ENCODE results near the gene CHRNB2. TPM values are rescaled to one million over a fixed set of nuclear protein-coding genes. Genes with fewer than 3 reads are reported as not detected.

The CHRNB2 gene
- total RNA-seq, 1 donor from 2014 or later = 0.11 TPM

DNA sequence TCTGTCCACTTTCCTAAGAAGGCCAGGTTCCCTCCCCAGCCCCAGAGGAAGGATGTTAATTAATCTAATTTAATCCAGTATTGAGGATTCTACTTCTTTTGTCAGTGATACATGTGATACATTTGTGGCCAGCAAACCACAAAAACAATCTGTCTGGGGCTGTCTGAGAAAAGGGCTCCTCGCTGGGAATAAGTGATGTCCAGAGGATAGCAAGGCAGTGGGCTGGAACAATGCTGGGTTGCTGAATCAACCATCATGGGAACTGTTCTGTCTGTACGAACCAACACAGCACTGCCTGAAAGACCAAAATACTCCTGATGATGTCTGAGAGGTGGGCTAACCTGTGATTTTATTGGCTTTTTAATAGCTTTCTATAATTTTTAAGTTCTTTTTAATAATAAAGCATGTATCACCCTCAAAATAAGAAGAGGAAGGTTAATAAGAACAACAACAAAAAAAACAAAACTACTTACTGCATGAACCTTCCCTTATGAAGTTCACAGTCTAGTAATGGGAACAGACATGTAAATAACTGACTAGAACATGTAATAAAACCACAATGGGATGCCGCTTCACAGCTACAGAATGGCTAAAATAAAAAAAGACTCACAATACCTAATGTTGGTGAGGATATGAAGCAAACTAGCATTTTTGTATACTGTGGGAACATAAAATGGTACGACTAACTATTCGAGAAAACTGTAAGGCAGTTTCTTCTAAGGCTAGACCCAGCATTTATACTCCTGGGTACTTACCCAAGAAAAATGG is 51.8 kb downstream of the CHRNB2 start:
- Histone ChIP-seq H4K20me1 (ENCODE audit: low read depth) (peaks cover 69% of the 10 kb centered on the region), H3K79me2 (ENCODE audit: low read depth) (peaks cover 100% of the 10 kb centered on the region), H3F3A (ENCODE audit: low read depth) (no peaks in the 10 kb centered on the region)

DNA sequence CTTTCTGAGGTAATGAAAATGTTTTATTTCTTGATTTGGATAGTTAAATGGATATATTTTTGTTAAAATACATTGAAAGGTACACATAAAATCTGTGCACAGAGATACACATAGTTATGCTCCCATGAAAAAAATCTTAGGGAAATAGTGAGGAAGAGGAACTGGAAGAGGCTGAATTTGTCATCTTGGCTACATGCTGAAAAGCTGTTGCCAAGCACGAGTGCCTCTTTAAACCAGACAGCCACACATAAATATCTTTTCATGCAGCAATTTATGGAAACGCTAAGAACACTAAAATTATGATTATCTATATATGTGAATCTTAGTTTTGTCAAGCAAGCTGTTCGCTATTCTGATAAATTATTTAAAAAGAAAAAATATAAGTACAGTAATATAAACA is 53.2 kb downstream of the CHRNB2 start:
- Histone ChIP-seq H3K27me3 (no peaks in the 10 kb centered on the region), H4K20me1 (ENCODE audit: low read depth) (peaks cover 68% of the 10 kb centered on the region), H3F3A (ENCODE audit: low read depth) (no peaks in the 10 kb centered on the region), H3K79me2 (ENCODE audit: low read depth) (peaks cover 100% of the 10 kb centered on the region), H3K4me3 (no peak overlapping the region), H3K27ac (no peak overlapping the region), H3K9me3 (ENCODE audit: low read depth) (no peaks in the 10 kb centered on the region), H3K9ac (no peak overlapping the region), H2AFZ (replicated peaks) (no peak overlapping the region), H3K4me1 (no peaks in the 10 kb centered on the region), H3K36me3 (no peaks in the 10 kb centered on the region), H3K4me2 (no peak overlapping the region)
- TF ChIP-seq, protein P1, sequence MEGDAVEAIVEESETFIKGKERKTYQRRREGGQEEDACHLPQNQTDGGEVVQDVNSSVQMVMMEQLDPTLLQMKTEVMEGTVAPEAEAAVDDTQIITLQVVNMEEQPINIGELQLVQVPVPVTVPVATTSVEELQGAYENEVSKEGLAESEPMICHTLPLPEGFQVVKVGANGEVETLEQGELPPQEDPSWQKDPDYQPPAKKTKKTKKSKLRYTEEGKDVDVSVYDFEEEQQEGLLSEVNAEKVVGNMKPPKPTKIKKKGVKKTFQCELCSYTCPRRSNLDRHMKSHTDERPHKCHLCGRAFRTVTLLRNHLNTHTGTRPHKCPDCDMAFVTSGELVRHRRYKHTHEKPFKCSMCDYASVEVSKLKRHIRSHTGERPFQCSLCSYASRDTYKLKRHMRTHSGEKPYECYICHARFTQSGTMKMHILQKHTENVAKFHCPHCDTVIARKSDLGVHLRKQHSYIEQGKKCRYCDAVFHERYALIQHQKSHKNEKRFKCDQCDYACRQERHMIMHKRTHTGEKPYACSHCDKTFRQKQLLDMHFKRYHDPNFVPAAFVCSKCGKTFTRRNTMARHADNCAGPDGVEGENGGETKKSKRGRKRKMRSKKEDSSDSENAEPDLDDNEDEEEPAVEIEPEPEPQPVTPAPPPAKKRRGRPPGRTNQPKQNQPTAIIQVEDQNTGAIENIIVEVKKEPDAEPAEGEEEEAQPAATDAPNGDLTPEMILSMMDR (IDR thresholded peaks at IDR 0.05) = no peak
- no peak for TF ChIP-seq EZH2 (IDR thresholded peaks at IDR 0.05)
- no peak for TF ChIP-seq EZH2phosphoT487 (IDR thresholded peaks at IDR 0.05)
- H3K27ac Mint-ChIP-seq = no peak overlapping the region
- no peaks in the 10 kb centered on the region for H3K27me3 Mint-ChIP-seq (ENCODE audit: insufficient read depth, low read depth)
- H3K4me3 Mint-ChIP-seq = no peak overlapping the region
- H3K36me3 Mint-ChIP-seq = peaks cover 3% of the 10 kb centered on the region
- no peak for DNase-seq (ENCODE audit: low spot score)
- H3K9me3 Mint-ChIP-seq = no peaks in the 10 kb centered on the region
- H3K4me1 Mint-ChIP-seq = peaks cover 11% of the 10 kb centered on the region

More for the DNA sequence above, 51.8 kb downstream of the CHRNB2 start:
- no peaks in the 10 kb centered on the region for H3K9me3 Mint-ChIP-seq
- no peaks in the 10 kb centered on the region for H3K27me3 Mint-ChIP-seq (ENCODE audit: insufficient read depth, low read depth)
- H3K27ac Mint-ChIP-seq = no peak overlapping the region
- Histone ChIP-seq H3K27me3 (no peaks in the 10 kb centered on the region), H2AFZ (replicated peaks) (no peak overlapping the region), H3K27ac (no peak overlapping the region), H3K36me3 (no peaks in the 10 kb centered on the region), H3K4me1 (peaks cover 2% of the 10 kb centered on the region), H3K9me3 (ENCODE audit: low read depth) (no peaks in the 10 kb centered on the region), H3K4me2 (no peak overlapping the region), H3K9ac (no peak overlapping the region), H3K4me3 (no peak overlapping the region)
- no peak overlapping the region for H3K4me3 Mint-ChIP-seq
- peaks cover 6% of the 10 kb centered on the region for H3K4me1 Mint-ChIP-seq
- no peaks in the 10 kb centered on the region for H3K36me3 Mint-ChIP-seq
- no peak for TF ChIP-seq EZH2 (IDR thresholded peaks at IDR 0.05)
- TF ChIP-seq, protein P1 (IDR thresholded peaks at IDR 0.05) = no peak
- no peak for TF ChIP-seq EZH2phosphoT487 (IDR thresholded peaks at IDR 0.05)
- no peak for DNase-seq (ENCODE audit: low spot score)

DNA sequence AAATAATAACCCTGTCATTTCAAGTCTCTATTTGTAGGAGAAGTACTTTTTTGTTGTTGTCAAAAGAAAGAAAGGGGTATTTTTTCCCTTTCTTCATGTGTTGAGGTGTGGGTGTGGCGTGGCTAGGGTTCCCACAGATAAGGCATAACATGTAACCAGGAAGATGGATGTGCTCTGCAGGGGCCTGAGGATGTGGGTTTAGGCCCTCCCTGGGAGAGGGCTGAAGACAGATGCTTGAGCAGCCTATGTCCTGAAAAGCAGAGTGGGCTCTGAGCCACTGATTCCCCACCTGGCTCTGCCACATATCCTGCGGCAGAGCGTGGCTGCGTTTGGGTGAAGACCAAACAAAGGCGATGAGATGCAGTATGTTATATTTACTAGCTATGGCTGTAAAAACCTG is 54.3 kb downstream of the CHRNB2 start:
- no peaks in the 10 kb centered on the region for H3K9me3 Mint-ChIP-seq
- H3K4me3 Mint-ChIP-seq = peak overlapping the region; percentile 33
- peaks cover under 1% of the 10 kb centered on the region for H3K27me3 Mint-ChIP-seq (ENCODE audit: insufficient read depth, low read depth)
- Histone ChIP-seq H3K4me3 (no peak overlapping the region), H3K27ac (no peak overlapping the region), H3K36me3 (no peaks in the 10 kb centered on the region), H3K9me3 (ENCODE audit: low read depth) (no peaks in the 10 kb centered on the region), H4K20me1 (ENCODE audit: low read depth) (peaks cover 66% of the 10 kb centered on the region), H3F3A (ENCODE audit: low read depth) (no peaks in the 10 kb centered on the region), H2AFZ (replicated peaks) (no peak overlapping the region), H3K27me3 (no peaks in the 10 kb centered on the region), H3K4me1 (peaks cover 7% of the 10 kb centered on the region), H3K4me2 (no peak overlapping the region), H3K9ac (no peak overlapping the region), H3K79me2 (ENCODE audit: low read depth) (peaks cover 100% of the 10 kb centered on the region)
- no peak overlapping the region for H3K27ac Mint-ChIP-seq
- TF ChIP-seq, protein P1 (IDR thresholded peaks at IDR 0.05) = no peak
- no peak for TF ChIP-seq EZH2phosphoT487 (IDR thresholded peaks at IDR 0.05)
- TF ChIP-seq EZH2 (IDR thresholded peaks at IDR 0.05) = no peak
- no peak for DNase-seq (ENCODE audit: low spot score)
- peaks cover 15% of the 10 kb centered on the region for H3K4me1 Mint-ChIP-seq
- H3K36me3 Mint-ChIP-seq = peaks cover 3% of the 10 kb centered on the region

Data from neural progenitor cell (in vitro differentiated cells).